IMR-90 (cell line): ENCODE results near the gene CTNND2.

Source experiments
- MXI1 ChIP-seq: IDR thresholded peaks from 2 replicates; pipeline ENCODE4 v1.6.1; 2012; ENCODE audit warnings: low read depth, mild to moderate bottlenecking, low read length, moderate library complexity, borderline replicate concordance
- NFE2L2 ChIP-seq: fragments of 150-350 bp; IDR thresholded peaks from 2 replicates; pipeline ENCODE4 v1.6.1; 2016; ENCODE audit warnings: low read depth, mild to moderate bottlenecking, low read length
- POLR2A ChIP-seq: IDR thresholded peaks from 2 replicates; pipeline ENCODE4 v1.6.1; 2012; ENCODE audit warnings: mild to moderate bottlenecking, low read depth, low read length
- SMC3 ChIP-seq: fragments of 150-350 bp; IDR thresholded peaks from 2 replicates; pipeline ENCODE4 v1.6.1; 2016; ENCODE audit warnings: low read depth, mild to moderate bottlenecking, antibody characterized with exemption, low read length, moderate library complexity
- TF ChIP-seq, protein P1 (sequence below): conservative IDR thresholded peaks from 2 replicates; pipeline ENCODE4 v1.5.1; 2012; ENCODE audit warnings: mild to moderate bottlenecking, low read depth, low read length, improper control_type of control experiment

DNA sequence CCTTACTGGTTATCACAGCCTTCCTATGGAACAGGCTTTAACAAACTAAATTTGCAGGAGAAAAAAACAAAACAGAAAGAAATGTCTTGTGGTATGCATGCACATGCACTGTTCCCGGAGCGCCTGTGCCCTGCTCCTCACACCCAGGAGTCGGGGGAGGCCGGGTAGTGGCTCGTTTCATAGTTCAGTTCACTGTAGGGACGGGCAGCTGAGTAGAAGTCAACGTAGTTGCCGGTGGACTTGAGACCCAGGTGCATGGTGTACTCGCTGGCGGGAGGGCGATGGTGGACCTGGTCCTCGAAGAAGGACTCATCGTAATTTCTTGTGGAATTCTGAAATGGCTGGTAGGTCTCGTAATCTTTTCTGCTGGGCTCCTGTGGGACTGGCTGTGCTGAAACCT lies 930.9 kb downstream of the CTNND2 start:
- TF ChIP-seq, protein P1, sequence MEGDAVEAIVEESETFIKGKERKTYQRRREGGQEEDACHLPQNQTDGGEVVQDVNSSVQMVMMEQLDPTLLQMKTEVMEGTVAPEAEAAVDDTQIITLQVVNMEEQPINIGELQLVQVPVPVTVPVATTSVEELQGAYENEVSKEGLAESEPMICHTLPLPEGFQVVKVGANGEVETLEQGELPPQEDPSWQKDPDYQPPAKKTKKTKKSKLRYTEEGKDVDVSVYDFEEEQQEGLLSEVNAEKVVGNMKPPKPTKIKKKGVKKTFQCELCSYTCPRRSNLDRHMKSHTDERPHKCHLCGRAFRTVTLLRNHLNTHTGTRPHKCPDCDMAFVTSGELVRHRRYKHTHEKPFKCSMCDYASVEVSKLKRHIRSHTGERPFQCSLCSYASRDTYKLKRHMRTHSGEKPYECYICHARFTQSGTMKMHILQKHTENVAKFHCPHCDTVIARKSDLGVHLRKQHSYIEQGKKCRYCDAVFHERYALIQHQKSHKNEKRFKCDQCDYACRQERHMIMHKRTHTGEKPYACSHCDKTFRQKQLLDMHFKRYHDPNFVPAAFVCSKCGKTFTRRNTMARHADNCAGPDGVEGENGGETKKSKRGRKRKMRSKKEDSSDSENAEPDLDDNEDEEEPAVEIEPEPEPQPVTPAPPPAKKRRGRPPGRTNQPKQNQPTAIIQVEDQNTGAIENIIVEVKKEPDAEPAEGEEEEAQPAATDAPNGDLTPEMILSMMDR, result no peak
- TF ChIP-seq POLR2A, result no peak
- TF ChIP-seq SMC3, result no peak
- TF ChIP-seq NFE2L2, result no peak
- no peak for TF ChIP-seq MXI1
